ENCODE data around the gene ARRDC2.
A peak's percentile ranks its signal among the peaks of the same experiment; 100 is the strongest.

ARRDC2 gene

DNA sequence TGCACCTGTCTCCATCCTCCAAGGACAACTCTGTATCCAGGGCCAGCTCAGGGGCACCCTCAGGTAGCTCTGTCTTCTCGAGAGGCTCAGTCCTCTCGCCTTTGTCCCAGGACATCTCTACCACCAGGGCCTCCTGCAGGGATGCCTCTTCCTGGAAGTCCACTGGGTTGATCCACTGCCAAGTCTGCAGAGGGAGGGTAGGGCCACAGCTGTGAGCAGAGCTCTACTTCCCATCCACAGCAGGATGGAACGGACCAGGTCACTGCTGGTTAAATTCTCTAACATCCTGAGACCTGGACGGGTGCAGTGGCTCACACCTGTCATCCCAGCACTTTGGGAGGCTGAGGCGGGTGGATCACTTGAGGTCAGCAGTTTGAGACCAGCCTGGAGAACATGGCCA, 51.9 kb downstream of the ARRDC2 start:
- no peak overlapping the region for H3K4me3 ChIP-seq (ENCODE audit: low read depth, low read length)
- TF ChIP-seq, protein P1, sequence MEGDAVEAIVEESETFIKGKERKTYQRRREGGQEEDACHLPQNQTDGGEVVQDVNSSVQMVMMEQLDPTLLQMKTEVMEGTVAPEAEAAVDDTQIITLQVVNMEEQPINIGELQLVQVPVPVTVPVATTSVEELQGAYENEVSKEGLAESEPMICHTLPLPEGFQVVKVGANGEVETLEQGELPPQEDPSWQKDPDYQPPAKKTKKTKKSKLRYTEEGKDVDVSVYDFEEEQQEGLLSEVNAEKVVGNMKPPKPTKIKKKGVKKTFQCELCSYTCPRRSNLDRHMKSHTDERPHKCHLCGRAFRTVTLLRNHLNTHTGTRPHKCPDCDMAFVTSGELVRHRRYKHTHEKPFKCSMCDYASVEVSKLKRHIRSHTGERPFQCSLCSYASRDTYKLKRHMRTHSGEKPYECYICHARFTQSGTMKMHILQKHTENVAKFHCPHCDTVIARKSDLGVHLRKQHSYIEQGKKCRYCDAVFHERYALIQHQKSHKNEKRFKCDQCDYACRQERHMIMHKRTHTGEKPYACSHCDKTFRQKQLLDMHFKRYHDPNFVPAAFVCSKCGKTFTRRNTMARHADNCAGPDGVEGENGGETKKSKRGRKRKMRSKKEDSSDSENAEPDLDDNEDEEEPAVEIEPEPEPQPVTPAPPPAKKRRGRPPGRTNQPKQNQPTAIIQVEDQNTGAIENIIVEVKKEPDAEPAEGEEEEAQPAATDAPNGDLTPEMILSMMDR (conservative IDR thresholded peaks at IDR 0.05; ENCODE audit: low read depth, low read length): no peak
- no peak for DNase-seq (ENCODE audit: low read depth)

- no peak overlapping the region for H3K4me3 ChIP-seq (ENCODE audit: low read depth, low read length)
- TF ChIP-seq, protein P1 (conservative IDR thresholded peaks at IDR 0.05; ENCODE audit: low read depth, low read length): no peak
- DNase-seq (ENCODE audit: low read depth): no peak
Measured at GRCh38 chr19:18060472-18060871, 52.5 kb downstream of the ARRDC2 start.

DNA sequence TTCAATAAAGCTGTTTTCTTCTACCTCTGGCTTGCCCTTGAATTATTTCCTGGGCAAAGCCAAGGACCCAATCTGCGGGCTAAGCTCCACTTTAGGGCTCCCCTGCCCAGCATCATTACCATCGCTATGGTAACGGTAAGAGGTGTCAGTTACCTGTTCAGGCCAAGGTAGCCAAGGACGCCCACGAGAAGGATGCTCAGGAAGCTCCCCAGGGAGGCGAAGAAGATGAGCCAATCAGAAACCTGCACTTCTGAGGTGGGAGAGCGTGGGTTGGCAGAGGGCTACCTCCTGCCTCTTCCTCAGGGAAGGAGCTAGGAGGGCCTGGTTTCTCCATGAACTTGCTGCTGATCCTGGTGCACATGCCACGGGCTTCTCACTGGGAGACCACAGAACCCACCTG, 54.1 kb downstream of the ARRDC2 start:
- TF ChIP-seq, protein P1 (conservative IDR thresholded peaks at IDR 0.05; ENCODE audit: low read depth, low read length): no peak
- no peak for DNase-seq (ENCODE audit: low read depth)
- H3K4me3 ChIP-seq (ENCODE audit: low read depth, low read length): no peak overlapping the region

DNA sequence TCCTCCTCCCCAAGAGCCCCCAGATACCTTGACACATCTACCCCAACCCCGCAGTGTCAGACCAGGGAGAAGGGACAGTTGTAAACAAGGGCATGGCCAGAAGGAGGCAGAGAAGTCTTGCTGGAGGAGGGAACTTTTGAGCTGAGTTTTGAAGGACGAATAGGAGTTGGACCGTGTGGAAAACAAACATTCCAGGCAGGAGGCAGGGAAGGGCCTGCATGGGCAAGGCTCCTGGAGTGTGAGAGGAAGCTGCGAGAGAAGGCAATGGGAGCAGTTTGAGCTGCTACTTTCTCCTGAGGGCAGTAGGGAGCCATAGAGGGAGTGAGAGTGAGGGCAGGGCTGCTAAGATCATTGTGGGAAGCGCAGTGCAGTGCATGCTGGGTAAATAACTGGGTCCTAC, 55.5 kb downstream of the ARRDC2 start:
- TF ChIP-seq, protein P1 (conservative IDR thresholded peaks at IDR 0.05; ENCODE audit: low read depth, low read length): peak; percentile 15
- H3K4me3 ChIP-seq (ENCODE audit: low read depth, low read length): no peak overlapping the region
- no peak for DNase-seq (ENCODE audit: low read depth)
